Fibroblast of villous mesenchyme (primary cell): ENCODE results near the gene CHST12. TPM values are rescaled to one million over a fixed set of nuclear protein-coding genes. Genes with fewer than 3 reads are reported as not detected.

Source experiments
- DNase-seq: peaks from one replicate; pipeline ENCODE4 v3.0.0-alpha.2; 2010; ENCODE audit warnings: low read depth
- H3K4me3 ChIP-seq: 2 replicates; pipeline ENCODE4 v1.5.1; 2011; ENCODE audit warnings: low read depth, mild to moderate bottlenecking, low read length
- CTCF ChIP-seq: IDR thresholded peaks from 2 replicates; pipeline ENCODE4 v1.5.1; 2012; ENCODE audit warnings: low read depth, mild to moderate bottlenecking, low read length; ENCODE audit not compliant: insufficient read depth
- total RNA-seq: library from RNA; depleted of rRNA; stranded (reverse); fragments of >200 nt; gene quantifications from 2 replicates; pipeline ENCODE4 v1.2.3, GENCODE V29; 2012

Gene CHST12
- total RNA-seq, 1 donor, result 3.5 TPM

DNA sequence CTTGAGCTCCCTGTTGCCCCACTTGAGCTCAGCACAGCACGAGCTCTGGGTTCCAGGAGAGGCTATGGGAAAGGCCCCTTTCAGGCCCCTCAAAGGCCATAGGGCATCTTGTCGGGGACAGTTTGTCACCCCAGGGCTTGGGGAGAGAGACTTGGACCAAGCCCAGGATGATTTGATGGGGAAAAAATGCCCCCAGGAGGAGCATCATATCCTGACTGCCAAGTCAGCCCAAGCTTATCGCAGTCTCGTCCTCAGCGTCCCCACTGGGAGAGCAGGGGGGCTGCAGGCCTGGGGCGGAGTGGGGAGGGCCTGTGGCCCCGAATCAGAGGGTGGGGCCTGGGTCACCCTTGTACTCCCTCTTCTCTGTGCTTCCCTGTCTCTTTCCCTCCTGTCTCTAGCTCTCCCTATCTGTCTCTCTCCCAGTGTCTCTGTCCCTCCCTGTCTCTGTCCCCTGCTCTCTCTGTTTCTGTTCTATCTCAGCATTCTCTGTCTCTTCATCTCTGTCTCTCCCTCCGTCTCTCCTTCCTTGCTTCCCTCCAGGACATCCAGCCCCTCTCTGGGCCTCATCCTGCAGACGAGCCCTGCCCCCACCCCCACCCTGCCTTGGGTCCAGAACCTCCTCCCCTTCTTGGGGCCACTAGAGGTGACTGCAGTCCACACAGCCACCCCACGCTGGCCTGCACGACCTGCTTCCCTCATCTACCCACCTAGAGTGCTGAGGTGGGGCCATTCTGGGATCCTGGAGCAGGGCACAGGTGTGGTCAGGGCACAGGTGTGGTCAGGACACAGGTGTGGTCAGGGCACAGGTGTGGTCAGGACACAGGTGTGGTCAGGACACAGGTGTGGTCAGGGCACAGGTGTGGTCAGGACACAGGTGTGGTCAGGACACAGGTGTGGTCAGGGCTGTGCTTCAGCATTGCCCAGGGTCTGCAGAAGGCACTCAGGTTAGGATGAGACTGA, 90.1 kb downstream of the CHST12 start:
- no peak overlapping the region for H3K4me3 ChIP-seq
- no peak for DNase-seq
- TF ChIP-seq CTCF, result no peak

DNA sequence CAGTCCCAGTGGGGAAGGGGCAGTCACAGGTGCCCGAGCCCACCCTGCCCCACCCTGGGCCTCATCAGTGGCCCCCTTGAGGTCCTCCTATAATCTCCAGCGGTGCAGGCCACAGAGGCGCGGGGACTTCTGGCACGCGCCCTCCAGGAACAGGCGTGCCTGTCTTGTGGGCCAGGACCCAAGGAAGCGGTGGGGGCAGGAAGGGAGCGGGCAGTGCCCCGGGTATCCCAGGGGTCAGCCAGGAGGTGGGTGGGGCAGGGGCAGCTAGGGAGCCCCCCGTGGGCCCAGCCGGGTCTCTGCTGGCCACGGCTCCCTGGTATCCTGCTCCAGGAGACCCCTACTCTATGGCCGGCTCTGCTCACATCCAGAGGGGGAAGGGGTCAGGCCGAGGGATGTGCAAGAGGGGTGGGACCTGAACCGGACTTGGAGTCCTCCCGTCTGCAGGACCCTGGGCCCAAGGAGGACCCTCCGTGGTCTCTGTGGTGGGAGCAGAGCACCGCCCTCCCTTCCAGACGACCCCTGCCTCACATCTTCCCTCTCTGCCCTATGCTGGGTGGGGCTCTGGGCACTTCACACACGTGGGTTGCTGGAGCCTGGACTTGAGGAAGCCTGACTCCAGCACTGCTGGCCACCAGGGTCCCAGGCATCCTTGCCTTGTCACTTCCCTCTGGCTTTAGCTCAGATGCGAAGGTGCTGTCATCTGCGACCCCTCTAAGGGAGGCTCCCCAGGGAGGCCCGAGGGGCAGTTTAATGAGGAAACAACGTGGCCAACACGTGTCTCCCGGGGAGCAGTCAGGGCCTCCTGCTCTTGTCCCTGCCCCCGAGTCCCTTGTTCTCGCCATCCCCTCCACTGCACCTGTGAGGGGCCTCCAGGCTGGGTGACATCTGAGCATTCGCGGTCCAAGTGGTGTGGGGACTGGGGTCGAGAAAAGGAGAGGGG, 91.0 kb downstream of the CHST12 start:
- no peak overlapping the region for H3K4me3 ChIP-seq
- no peak for TF ChIP-seq CTCF
- no peak for DNase-seq

- no peak for DNase-seq
- no peak overlapping the region for H3K4me3 ChIP-seq
- no peak for TF ChIP-seq CTCF
Observed at GRCh38 chr7:2495418-2496299, 92.2 kb downstream of the CHST12 start.

DNA sequence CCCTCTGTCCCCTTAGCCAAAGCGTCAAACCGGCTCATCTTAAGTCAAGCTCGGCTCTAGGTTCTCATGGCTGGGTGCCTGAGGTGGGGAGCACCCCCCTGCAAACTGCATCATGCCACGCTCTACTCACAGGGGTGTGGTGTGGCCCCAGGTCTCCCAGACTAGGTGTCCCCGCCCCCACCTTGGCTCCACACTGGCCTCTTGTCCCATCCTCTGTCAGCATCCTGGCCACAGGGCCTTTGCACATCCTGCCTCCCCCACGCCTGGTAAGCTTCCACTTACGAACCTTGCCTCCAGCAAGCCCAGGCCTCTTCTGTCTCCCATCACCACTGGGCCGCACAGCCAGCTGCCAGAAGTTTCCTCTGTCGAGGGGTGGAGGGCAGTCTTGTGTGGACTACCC, 93.0 kb downstream of the CHST12 start:
- no peak for DNase-seq
- no peak for TF ChIP-seq CTCF
- H3K4me3 ChIP-seq, result no peak overlapping the region

DNA sequence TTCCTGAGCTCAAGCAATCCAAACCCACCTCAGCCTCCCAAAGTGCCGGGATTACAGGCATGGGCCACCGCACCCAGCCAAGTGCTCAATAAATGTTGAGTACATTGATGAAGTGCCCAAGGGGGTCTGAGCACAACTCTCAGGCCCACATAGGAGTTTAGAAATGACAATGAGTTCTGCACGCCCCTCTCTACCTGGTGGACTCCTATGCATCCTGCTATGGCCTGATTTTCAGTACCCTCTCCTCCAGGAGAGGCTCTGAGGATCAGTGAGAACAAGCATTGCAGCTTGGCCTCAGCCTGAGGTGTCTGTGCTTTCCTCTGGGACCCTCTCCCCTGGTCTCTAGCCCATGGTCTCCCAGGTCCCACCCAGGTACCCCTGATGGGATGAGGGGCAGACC, 93.7 kb downstream of the CHST12 start:
- TF ChIP-seq CTCF, result no peak
- no peak overlapping the region for H3K4me3 ChIP-seq
- DNase-seq, result no peak
